Breast epithelium (tissue), 3 donors: ENCODE measurements around the gene KIF9.

Source experiments
- POLR2A ChIP-seq: fragments of 450-650 bp; IDR thresholded peaks from one replicate; pipeline ENCODE4 v1.6.1; 2016; ENCODE audit warnings: antibody characterized with exemption, mild to moderate bottlenecking, moderate library complexity
- TF ChIP-seq, protein P1 (sequence below), 3 donors: fragments of 450-650 bp; IDR thresholded peaks; one replicate each; pipeline ENCODE4 v1.5.1; 2016 to 2017; ENCODE audit warnings: antibody characterized with exemption in 3 of 3, mild to moderate bottlenecking in 3 of 3, moderate library complexity in 3 of 3

DNA sequence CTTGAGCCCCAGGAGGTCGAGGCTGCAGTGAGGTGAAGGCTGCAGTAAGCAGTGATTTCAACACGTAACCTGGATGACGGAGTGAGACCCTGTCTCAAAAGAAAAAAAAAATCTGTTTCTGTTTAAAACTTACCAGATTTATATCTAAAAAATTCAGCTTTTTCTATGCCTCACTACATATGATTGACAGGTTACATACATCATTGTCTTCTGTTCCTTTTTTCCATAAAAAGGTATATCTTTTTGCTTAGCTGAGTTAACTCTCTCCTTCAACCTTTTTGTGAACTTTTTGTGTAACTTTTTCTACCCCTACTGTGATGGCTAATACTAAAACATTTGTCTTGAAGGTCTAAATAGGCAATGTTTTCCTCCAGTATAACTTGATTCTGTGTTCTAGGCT is 80.1 kb downstream of the KIF9 start:
- TF ChIP-seq POLR2A: no peak
- TF ChIP-seq, protein P1, sequence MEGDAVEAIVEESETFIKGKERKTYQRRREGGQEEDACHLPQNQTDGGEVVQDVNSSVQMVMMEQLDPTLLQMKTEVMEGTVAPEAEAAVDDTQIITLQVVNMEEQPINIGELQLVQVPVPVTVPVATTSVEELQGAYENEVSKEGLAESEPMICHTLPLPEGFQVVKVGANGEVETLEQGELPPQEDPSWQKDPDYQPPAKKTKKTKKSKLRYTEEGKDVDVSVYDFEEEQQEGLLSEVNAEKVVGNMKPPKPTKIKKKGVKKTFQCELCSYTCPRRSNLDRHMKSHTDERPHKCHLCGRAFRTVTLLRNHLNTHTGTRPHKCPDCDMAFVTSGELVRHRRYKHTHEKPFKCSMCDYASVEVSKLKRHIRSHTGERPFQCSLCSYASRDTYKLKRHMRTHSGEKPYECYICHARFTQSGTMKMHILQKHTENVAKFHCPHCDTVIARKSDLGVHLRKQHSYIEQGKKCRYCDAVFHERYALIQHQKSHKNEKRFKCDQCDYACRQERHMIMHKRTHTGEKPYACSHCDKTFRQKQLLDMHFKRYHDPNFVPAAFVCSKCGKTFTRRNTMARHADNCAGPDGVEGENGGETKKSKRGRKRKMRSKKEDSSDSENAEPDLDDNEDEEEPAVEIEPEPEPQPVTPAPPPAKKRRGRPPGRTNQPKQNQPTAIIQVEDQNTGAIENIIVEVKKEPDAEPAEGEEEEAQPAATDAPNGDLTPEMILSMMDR (IDR thresholded peaks at IDR 0.05): no peak
